Thyroid gland (tissue), 4 donors: ENCODE measurements around the gene ALKBH6.

Experiments used
- CTCF ChIP-seq, 6 experiments: fragments of 200-600 bp in 3 of 6; fragments of 450-650 bp in 3 of 6; sonication (generic) in 3 of 6; IDR thresholded peaks; one replicate each; pipeline ENCODE4 v1.5.1; 2016 to 2019; ENCODE audit warnings: antibody characterized with exemption in 6 of 6, mild to moderate bottlenecking in 2 of 6, inconsistent platforms in 1 of 6, moderate library complexity in 1 of 6
- POLR2A ChIP-seq, 2 donors: fragments of 450-650 bp; IDR thresholded peaks; one replicate each; pipeline ENCODE4 v1.6.1; 2017; ENCODE audit warnings: antibody characterized with exemption in 2 of 2, mild to moderate bottlenecking in 2 of 2, moderate library complexity in 1 of 2

DNA sequence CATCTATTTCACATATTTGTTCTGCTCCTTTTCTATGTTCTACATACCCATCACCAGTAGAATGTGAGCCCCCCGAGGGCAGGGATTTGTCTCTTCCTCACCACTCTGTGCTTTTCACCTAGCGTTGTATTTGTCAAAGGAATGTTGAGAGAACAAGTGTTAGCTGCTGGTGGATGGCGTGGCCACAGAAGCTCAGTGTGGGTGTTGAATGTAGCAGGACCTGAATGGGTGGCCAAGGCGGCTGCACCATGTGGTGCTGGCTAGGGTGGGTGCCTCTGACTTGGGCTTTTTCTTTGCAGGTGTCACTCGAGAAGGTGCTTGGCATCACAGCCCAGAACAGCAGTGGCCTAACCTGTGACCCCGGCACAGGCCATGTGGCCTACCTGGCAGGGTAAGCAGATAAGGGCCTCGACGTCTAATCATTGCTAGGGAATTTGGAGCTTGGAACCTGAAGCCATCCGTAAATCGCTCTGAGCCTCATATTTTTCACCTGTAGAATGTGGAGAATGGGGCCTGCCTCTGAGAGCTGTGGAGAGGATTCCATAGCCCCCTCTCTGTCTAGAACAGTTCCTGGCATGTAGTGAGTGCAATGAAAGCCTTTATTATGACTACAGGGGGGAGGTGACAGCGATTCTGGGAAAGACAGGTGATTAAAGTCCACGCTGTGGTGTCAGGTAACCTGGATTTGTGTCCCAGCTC, 44.6 kb upstream of the ALKBH6 start:
- TF ChIP-seq POLR2A (IDR thresholded peaks at IDR 0.05), result no peak
- TF ChIP-seq CTCF (IDR thresholded peaks at IDR 0.05), result no peak
